K562 (cell line): ENCODE measurements around the gene AP5M1. TPM values are rescaled to one million over a fixed set of nuclear protein-coding genes. Genes with fewer than 3 reads are reported as not detected.

Experiments
- ATAC-seq: fragments of 200-7000 bp; cut with Tn5 transposase; 3 replicates; pipeline ENCODE4 v1.9.1; 2020; ENCODE audit warnings: moderate library complexity
- BruUV-seq: library from RNA; stranded (reverse); fragments of 400-500 nt; replicated peaks from 2 replicates; lab custom pipeline; 2021; lab: Mats Ljungman, UMichigan
- CTCF ChIA-PET: fragments of 300-600 bp; formaldehyde crosslinking; extraction: SDS; loops from one replicate; lab custom pipeline; 2021; ENCODE audit warnings: low intra/inter-chr PET ratio; lab: Yijun Ruan, JAX
- POLR2A ChIA-PET: fragments of 300-600, 350-650 bp; sonication (Branson Sonifier 250); formaldehyde crosslinking; extraction: SDS; loops from one replicate; lab custom pipeline; 2021; ENCODE audit warnings: antibody characterized with exemption, inconsistent platforms; lab: Yijun Ruan, JAX
- DNase-seq, 4 experiments: peaks; one replicate each; pipeline versions ENCODE4 v3.0.0 to v3.0.0-alpha.2; 2011 to 2018; ENCODE audit warnings: low spot score in 3 of 4, mixed read lengths in 3 of 4; ENCODE audit errors: extremely low read depth in 1 of 4
- FAIRE-seq: peaks from 2 replicates; lab custom pipeline; 2011; peaks lifted over from hg19 to GRCh38; lab: Jason Lieb, UNC
- H2AFZ ChIP-seq: 2 replicates; pipeline ENCODE4 v1.6.0; 2011; ENCODE audit warnings: low read depth, low read length, control low read depth, inconsistent platforms
- H3K27ac ChIP-seq: fragments of 200-600 bp; 3 replicates; pipeline ENCODE4 v1.8.0; 2011; ENCODE audit warnings: low read depth, mild to moderate bottlenecking, control low read depth, inconsistent platforms, low read length, moderate library complexity, mixed read lengths; ENCODE audit errors: extremely low read depth
- H3K27me3 ChIP-seq, 2 experiments: fragments of 300-600 bp in 1 of 2; 2 replicates in 1 of 2; 3 replicates in 1 of 2; pipeline versions ENCODE4 v1.6.0 to v1.8.0; 2011; ENCODE audit warnings: inconsistent platforms in 2 of 2, low read length in 2 of 2, mild to moderate bottlenecking in 1 of 2, mixed read lengths in 1 of 2, moderate library complexity in 1 of 2; ENCODE audit not compliant: control insufficient read depth in 2 of 2, insufficient read depth in 2 of 2
- H3K36me3 ChIP-seq: fragments of 300-600 bp; 3 replicates; pipeline ENCODE4 v1.8.0; 2011; ENCODE audit warnings: mild to moderate bottlenecking, low read length, inconsistent platforms; ENCODE audit not compliant: control insufficient read depth, insufficient read depth
- H3K4me1 ChIP-seq, 2 experiments: fragments of 200-600 bp in 1 of 2; replicated peaks in 1 of 2; 2 replicates in 1 of 2; 3 replicates in 1 of 2; pipeline versions ENCODE4 v1.5.1 to v1.8.0; 2011; ENCODE audit warnings: inconsistent platforms in 2 of 2, low read length in 2 of 2, mild to moderate bottlenecking in 1 of 2, mixed read lengths in 1 of 2, moderate library complexity in 1 of 2; ENCODE audit not compliant: control insufficient read depth in 2 of 2, insufficient read depth in 2 of 2
- H3K4me2 ChIP-seq: 2 replicates; pipeline ENCODE4 v1.6.1; 2011; ENCODE audit warnings: low read length, control low read depth, inconsistent platforms, mixed read lengths; ENCODE audit not compliant: insufficient read depth
- H3K4me3 ChIP-seq: fragments of 200-600 bp; sonication (generic), shearing (Covaris generic); 2 replicates; pipeline ENCODE4 v1.5.1; 2016; ENCODE audit warnings: control low read depth, inconsistent platforms
- H3K79me2 ChIP-seq: fragments of 200-600 bp; 3 replicates; pipeline ENCODE4 v1.8.0; 2011; ENCODE audit warnings: low read length, inconsistent platforms; ENCODE audit not compliant: control insufficient read depth, insufficient read depth
- H3K9ac ChIP-seq, 2 experiments: 2 replicates each; pipeline versions ENCODE4 v1.6.0 to v1.6.1; 2011; ENCODE audit warnings: low read depth in 2 of 2, low read length in 2 of 2, control low read depth in 1 of 2, inconsistent platforms in 1 of 2, mild to moderate bottlenecking in 1 of 2, mixed read lengths in 1 of 2; ENCODE audit not compliant: insufficient read depth in 1 of 2
- H3K9me1 ChIP-seq: one replicate; pipeline ENCODE4 v1.6.0; 2011; ENCODE audit warnings: inconsistent platforms, mild to moderate bottlenecking, low read length, moderate library complexity; ENCODE audit not compliant: control insufficient read depth, insufficient read depth
- H3K9me3 ChIP-seq: replicated peaks from 2 replicates; pipeline ENCODE4 v1.5.1; 2011; ENCODE audit warnings: low read depth, low read length, inconsistent platforms; ENCODE audit not compliant: control insufficient read depth, insufficient read depth
- H4K20me1 ChIP-seq: replicated peaks from 2 replicates; pipeline ENCODE4 v1.6.1; 2011; ENCODE audit warnings: low read length, inconsistent platforms, mixed read lengths; ENCODE audit not compliant: control insufficient read depth, insufficient read depth
- ARNT ChIP-seq, 2 experiments: fragments of 450-650 bp; IDR thresholded peaks; 2 replicates each; pipeline ENCODE4 v1.6.1; 2016; ENCODE audit warnings: mild to moderate bottlenecking in 1 of 2
- ATF1 ChIP-seq, 2 experiments: fragments of 450-650 bp in 1 of 2; IDR thresholded peaks; 2 replicates each; pipeline ENCODE4 v1.6.1; 2016; ENCODE audit warnings: missing compliant biosample characterization in 1 of 2, missing genetic modification characterization in 1 of 2
- CBFA2T2 ChIP-seq: fragments of 450-650 bp; conservative IDR thresholded peaks from 2 replicates; pipeline ENCODE4 v1.6.1; 2017; ENCODE audit warnings: mild to moderate bottlenecking
- CBX5 ChIP-seq: IDR thresholded peaks from 2 replicates; pipeline ENCODE4 v1.6.1; 2014; ENCODE audit warnings: low read depth, borderline replicate concordance
- E2F6 ChIP-seq, 2 experiments: IDR thresholded peaks; 2 replicates each; pipeline ENCODE4 v1.6.1; 2011; ENCODE audit warnings: borderline replicate concordance in 1 of 2, control low read depth in 1 of 2, low read depth in 1 of 2, low read length in 1 of 2, mild to moderate bottlenecking in 1 of 2, mixed read lengths in 1 of 2, moderate library complexity in 1 of 2; ENCODE audit not compliant: insufficient read depth in 1 of 2, insufficient read length in 1 of 2, poor library complexity in 1 of 2, severe bottlenecking in 1 of 2; ENCODE audit errors: extremely low read depth in 1 of 2
- E2F8 ChIP-seq: fragments of 450-650 bp; IDR thresholded peaks from 2 replicates; pipeline ENCODE4 v1.7.1; 2018; ENCODE audit warnings: mild to moderate bottlenecking, low read depth; ENCODE audit not compliant: partially characterized antibody
- HDAC3 ChIP-seq: fragments of 450-650 bp; IDR thresholded peaks from 2 replicates; pipeline ENCODE4 v1.6.1; 2018; ENCODE audit warnings: borderline replicate concordance, mild to moderate bottlenecking, moderate library complexity; ENCODE audit not compliant: partially characterized antibody
- HINFP ChIP-seq: fragments of 450-650 bp; conservative IDR thresholded peaks from 2 replicates; pipeline ENCODE4 v1.6.1; 2016; ENCODE audit warnings: missing genetic modification characterization, low read depth, mild to moderate bottlenecking, control low read depth, missing compliant biosample characterization
- KDM4B ChIP-seq, 2 experiments: fragments of 450-650 bp in 1 of 2; sonication (generic) in 1 of 2; IDR thresholded peaks; 2 replicates each; pipeline ENCODE4 v1.6.1; 2016 to 2017; ENCODE audit warnings: borderline replicate concordance in 2 of 2, antibody characterized with exemption in 1 of 2, low read depth in 1 of 2, mild to moderate bottlenecking in 1 of 2
- LARP7 ChIP-seq: fragments of 450-650 bp; IDR thresholded peaks from 2 replicates; pipeline ENCODE4 v1.6.1; 2016
- MBD1 ChIP-seq: fragments of 250-450 bp; sonication (Bioruptor Pico); IDR thresholded peaks from 2 replicates; pipeline ENCODE4 v1.8.0; 2022; ENCODE audit warnings: inconsistent platforms
- NEUROD1 ChIP-seq: fragments of 150-350 bp; IDR thresholded peaks from 2 replicates; pipeline ENCODE4 v1.6.1; 2014; ENCODE audit warnings: borderline replicate concordance, low read length, low read depth; ENCODE audit not compliant: partially characterized antibody
- SRSF9 ChIP-seq: fragments of 200-400 bp; formaldehyde crosslinking; IDR thresholded peaks from 2 replicates; pipeline ENCODE4 v1.6.1; 2017; ENCODE audit warnings: low read depth, low read length, borderline replicate concordance
- ZNF143 ChIP-seq: sonication (generic); formaldehyde crosslinking; IDR thresholded peaks from 2 replicates; pipeline ENCODE4 v1.9.0; 2022; ENCODE audit warnings: mild to moderate bottlenecking, missing genetic modification reagents
- ZNF764 ChIP-seq: fragments of 250-450 bp; sonication (Bioruptor Pico); IDR thresholded peaks from 2 replicates; pipeline ENCODE4 v1.4.0; 2020; ENCODE audit warnings: low read depth, mild to moderate bottlenecking, moderate library complexity
- ZNF785 ChIP-seq: fragments of 250-450 bp; sonication (Bioruptor Pico); IDR thresholded peaks from 2 replicates; pipeline ENCODE4 v1.4.0; 2020; ENCODE audit warnings: mild to moderate bottlenecking
- WGBS: fragments of 100-300 bp; shearing (Covaris generic); methylation state at CpG from one replicate; pipeline ENCODE4 v1.1.6; 2016; ENCODE audit warnings: low coverage, mixed read lengths; ENCODE audit not compliant: insufficient coverage; ENCODE audit errors: missing lambda C conversion rate; 5-methylcytosine and 5-hydroxymethylcytosine counted together
- in situ Hi-C: fragments of 300-500 bp; cut with MboI; formaldehyde crosslinking; loops from 4 replicates; pipeline ENCODE4 v1.15.0; 2018; ENCODE audit warnings: inconsistent platforms, mixed read lengths
- intact Hi-C: fragments of 100-400 bp; cut with micrococcal nuclease; formaldehyde crosslinking; loops from 2 replicates; pipeline ENCODE4 v1.14.2; 2022
- polyA plus RNA-seq, 8 experiments: library from polyadenylated mRNA; depleted of rRNA in 4 of 8; stranded (reverse) in 5 of 8; unstranded in 3 of 8; fragments of >200 nt; fragmentation: Nextera tagmentation in 2 of 8; fragmentation: Illumina TruSeq in 1 of 8; extraction: Ambion mirVana in 2 of 8; extraction: Trizol in 1 of 8; gene quantifications; 2 replicates each; pipeline versions ENCODE4 v1.2.1 to v1.2.3, GENCODE V29; 2011 to 2014; ENCODE audit warnings: inconsistent platforms in 1 of 8, missing spikeins in 1 of 8
- total RNA-seq, 7 experiments: library from RNA; depleted of rRNA in 6 of 7; stranded (reverse); fragments of >200 nt in 6 of 7; fragmentation: Illumina TruSeq in 2 of 7; extraction: Trizol in 2 of 7; gene quantifications; 2 replicates each; pipeline versions ENCODE4 v1.2.1 to v1.2.3, GENCODE V29; 2011 to 2021; ENCODE audit warnings: low replicate concordance in 1 of 7

Gene AP5M1
- total and polyA plus RNA-seq, 9 of the 15 experiments (the other 6 are each of a cell fraction or from before 2014, with no cell fraction given), result 16.1 to 51.7 (median 30.9) TPM

GRCh38 chr14:57297852-57298251 is 29.1 kb downstream of the AP5M1 start:
- 80% methylated on average over 4 of the region's 4 CpGs for WGBS
- Histone ChIP-seq H3K4me3 (no peak overlapping the region), H3K4me2 (no peak overlapping the region), H3K79me2 (no peaks in the 10 kb centered on the region), H4K20me1 (no peaks in the 10 kb centered on the region), H3K4me1 (no peaks in the 10 kb centered on the region), H3K27me3 (no peaks in the 10 kb centered on the region), H3K9me3 (no peaks in the 10 kb centered on the region), H3K9me1 (no peaks in the 10 kb centered on the region), H3K36me3 (no peaks in the 10 kb centered on the region), H2AFZ (no peak overlapping the region), H3K27ac (no peak overlapping the region), H3K9ac (no peak overlapping the region)
- ChIA-PET CTCF (no interaction called here), POLR2A (no interaction called here)
- intact Hi-C loops, result loop anchor here (10.0 kb wide), 3 partner anchors 103 to 813 kb away; no protein-coding TSS in a partner anchor
- no peak for DNase-seq
- ATAC-seq, result no peak
- BruUV-seq, result no TSS peak
- in situ Hi-C loops, result no loop called here
- no peak for FAIRE-seq
- TF ChIP-seq ARNT (IDR thresholded peaks at IDR 0.05), result no peak
- no peak for TF ChIP-seq SRSF9
- TF ChIP-seq ATF1 (CRISPR knock-in tag; IDR thresholded peaks at IDR 0.05), result no peak
- no peak for TF ChIP-seq ATF1 (tag; IDR thresholded peaks at IDR 0.05)
- TF ChIP-seq MBD1, result no peak
- TF ChIP-seq HDAC3, result no peak
- TF ChIP-seq ZNF143 (CRISPR knock-in tag), result no peak
- no peak for TF ChIP-seq E2F6 (IDR thresholded peaks at IDR 0.05; ENCODE audit: borderline replicate concordance in 1 of 2, extremely low read depth in 1 of 2, insufficient read depth in 1 of 2, insufficient read length in 1 of 2, low read depth in 1 of 2, low read length in 1 of 2, poor library complexity in 1 of 2, severe bottlenecking in 1 of 2)
- TF ChIP-seq NEUROD1, result no peak
- TF ChIP-seq E2F8, result no peak
- no peak for TF ChIP-seq CBX5
- TF ChIP-seq HINFP (tag), result no peak
- TF ChIP-seq ZNF764, result no peak
- no peak for TF ChIP-seq LARP7
- no peak for TF ChIP-seq KDM4B (IDR thresholded peaks at IDR 0.05; ENCODE audit: borderline replicate concordance in 2 of 2, low read depth in 1 of 2)
- no peak for TF ChIP-seq CBFA2T2
- TF ChIP-seq ZNF785 (CRISPR knock-in tag), result no peak
